ACHN (cell line): ENCODE data around the gene GRHPR.
"Not testable (repeated sequence)": the region's sequence is repeated elsewhere in the genome, so short reads cannot be mapped to it uniquely, and the experiment has no call there.

Experiments used
- DNase-seq: peaks from one replicate; pipeline ENCODE4 v3.0.0-alpha.2; 2015
- in situ Hi-C: cut with HindIII; loops from 2 replicates; pipeline ENCODE4 v1.10.0; 2017; ENCODE audit warnings: low sequenced_read_pairs, low pct_ligation_motif_present, low pct_unique_long_range_greater_than_20kb

Gene GRHPR

DNA sequence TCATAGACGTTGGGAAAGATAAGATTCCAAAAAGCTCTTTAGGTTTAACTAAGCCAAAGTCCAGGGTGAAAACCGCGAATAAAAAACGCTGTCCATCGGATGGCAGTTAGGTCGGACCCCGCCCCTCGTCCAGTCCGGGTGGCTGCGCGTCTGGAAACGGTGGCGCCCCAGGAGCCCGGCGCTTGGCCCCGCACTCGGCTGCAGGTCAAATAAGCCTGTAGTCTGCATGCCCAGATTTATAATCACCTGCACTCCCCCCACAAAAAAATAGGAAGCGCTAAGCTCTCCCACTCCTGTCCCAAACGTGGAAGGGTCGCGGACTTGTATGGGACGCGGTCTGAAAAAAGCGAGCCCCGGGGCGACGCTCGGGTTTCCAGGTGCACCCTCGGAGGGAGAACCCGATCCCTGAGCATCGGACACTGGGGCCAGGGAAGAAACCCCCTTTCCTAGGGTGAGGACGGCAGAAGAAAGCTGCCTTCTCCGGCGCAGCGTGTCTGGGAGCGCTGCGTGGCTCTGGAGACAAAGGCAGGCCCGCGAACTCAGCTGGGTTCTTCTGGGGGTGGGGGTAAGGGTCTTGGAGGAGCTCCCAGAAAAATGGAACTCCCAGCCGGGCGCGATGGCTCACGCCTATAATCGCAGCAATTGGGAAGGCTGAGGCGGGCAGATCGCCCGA lies 43.7 kb downstream of the GRHPR start:
- DNase-seq = peak; percentile 86
- in situ Hi-C loops = no loop called here

DNA sequence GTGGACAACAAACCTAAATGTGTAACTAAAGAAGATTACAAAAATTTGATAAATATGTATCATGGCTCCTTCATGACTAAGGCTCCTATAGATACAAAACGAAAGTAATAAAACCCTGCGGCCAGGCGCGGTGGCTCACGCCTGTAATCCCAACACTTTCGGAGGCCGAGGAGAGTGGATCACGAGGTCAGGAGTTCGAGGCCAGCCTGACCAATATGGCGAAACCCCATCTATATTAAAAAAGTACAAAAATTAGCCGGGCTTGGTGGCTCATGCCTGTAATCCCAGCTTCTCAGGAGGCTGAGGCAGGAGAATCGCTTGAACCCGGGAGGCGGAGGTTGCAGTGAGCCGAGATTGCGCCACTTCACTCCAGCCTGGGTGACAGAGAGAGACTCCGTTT lies 45.0 kb downstream of the GRHPR start:
- DNase-seq, in situ Hi-C loops: not testable (repeated sequence)

DNA sequence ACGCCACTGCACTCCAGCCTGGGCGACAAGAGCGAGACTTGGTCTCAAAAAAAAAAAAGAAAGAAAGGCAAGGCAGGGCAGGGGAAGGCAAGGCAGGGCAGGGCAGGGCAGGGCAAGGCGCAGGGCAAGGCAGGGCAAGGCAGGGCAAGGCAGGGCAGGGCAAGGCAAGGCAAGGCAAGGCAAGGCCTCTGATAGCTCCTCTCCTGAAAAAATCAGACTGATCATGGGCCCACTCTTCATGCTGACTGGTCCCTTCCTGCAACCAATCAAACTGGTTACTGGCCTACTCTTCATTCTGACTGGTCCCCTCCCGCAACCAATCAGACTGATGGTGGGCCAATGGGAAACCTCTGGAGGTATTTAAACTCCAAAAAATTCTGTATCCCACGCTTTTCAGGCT lies 46.1 kb downstream of the GRHPR start:
- in situ Hi-C loops = no loop called here
- DNase-seq = no peak

- in situ Hi-C loops = no loop called here
- DNase-seq = peak; percentile 98
Measured at GRCh38 chr9:37471942-37472684, 49.6 kb downstream of the GRHPR start.

DNA sequence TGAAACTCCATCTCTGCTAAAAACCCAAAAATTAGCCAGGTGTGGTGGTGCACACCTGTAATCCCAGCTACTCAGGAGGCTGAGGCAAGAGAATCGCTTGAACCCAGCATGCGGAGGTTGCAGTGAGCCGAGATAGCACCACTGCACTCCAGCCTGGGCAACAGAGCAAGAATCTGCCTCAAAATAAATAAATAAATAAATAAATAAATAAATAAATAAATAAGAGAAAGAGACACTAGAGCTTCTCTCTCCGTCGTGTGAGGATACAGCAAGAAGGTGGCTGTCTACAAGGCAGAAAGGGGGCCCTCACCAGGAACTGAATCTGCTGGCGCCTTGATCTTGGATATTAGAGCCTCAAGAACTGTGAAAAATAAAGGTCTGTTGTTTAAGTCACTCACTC lies 51.5 kb downstream of the GRHPR start:
- DNase-seq, in situ Hi-C loops: not testable (repeated sequence)

- DNase-seq = no peak
- in situ Hi-C loops = no loop called here
Measured at GRCh38 chr9:37474438-37474837, 51.9 kb downstream of the GRHPR start.

DNA sequence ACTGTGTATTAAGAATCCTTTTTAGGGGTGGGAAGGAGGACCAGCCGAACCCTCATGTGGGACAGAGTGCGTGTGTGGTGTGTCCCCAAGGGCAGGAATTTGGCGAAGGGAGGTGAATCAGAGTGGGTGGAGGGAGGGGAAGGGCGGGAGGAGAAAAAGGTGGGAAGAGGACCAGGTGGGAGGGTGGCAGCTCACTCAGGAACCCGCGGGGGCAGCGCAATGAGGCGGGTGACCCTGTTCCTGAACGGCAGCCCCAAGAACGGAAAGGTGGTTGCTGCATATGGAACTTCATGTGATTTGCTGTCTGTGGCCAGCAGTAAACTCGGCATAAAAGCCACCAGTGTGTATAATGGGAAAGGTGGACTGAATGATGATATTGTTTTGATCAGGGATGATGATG lies 54.4 kb downstream of the GRHPR start:
- no peak for DNase-seq
- in situ Hi-C loops = no loop called here

DNA sequence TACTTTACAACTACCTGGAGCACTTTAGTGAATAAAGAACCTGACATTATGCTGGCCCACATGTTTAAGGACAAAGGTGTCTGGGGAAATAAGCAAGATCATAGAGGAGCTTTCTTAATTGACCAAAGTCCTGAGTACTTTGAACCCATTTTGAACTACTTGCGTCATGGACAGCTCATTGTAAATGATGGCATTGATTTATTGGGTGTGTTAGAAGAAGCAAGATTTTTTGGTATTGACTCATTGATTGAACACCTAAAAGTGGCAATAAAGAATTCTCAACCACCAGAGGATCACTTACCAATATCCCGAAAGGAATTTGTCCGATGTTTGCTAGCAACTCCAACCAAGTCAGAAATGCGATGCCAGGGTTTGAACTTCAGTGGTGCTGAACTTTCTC lies 54.9 kb downstream of the GRHPR start:
- DNase-seq, in situ Hi-C loops: not testable (repeated sequence)

DNA sequence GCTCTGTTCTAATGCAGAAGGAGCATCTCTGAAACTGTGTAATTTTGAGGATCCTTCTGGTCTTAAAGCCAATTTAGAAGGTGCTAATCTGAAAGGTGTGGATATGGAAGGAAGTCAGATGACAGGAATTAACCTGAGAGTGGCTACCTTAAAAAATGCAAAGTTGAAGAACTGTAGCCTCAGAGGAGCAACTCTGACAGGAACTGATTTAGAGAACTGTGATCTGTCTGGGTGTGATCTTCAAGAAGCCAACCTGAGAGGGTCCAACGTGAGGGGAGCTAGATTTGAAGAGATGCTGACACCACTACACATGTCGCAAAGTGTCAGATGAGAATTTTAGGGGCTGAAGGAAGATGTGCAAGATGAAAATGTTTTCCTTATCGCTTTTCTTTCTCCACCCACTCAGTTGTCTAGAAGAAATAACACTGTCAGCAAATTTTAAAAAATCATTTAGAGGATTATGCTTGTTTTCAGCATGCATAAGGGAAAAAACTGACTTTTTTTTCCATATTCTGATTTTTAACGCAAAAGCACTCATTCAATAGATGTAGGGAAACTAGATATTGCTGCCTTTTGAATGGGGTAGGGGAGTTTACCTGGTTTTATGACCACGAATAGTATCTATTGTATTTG lies 55.6 kb downstream of the GRHPR start:
- DNase-seq, in situ Hi-C loops: not testable (repeated sequence)

- no peak for DNase-seq
- in situ Hi-C loops = no loop called here
Measured at GRCh38 chr9:37480759-37481158, 58.3 kb downstream of the GRHPR start.

DNA sequence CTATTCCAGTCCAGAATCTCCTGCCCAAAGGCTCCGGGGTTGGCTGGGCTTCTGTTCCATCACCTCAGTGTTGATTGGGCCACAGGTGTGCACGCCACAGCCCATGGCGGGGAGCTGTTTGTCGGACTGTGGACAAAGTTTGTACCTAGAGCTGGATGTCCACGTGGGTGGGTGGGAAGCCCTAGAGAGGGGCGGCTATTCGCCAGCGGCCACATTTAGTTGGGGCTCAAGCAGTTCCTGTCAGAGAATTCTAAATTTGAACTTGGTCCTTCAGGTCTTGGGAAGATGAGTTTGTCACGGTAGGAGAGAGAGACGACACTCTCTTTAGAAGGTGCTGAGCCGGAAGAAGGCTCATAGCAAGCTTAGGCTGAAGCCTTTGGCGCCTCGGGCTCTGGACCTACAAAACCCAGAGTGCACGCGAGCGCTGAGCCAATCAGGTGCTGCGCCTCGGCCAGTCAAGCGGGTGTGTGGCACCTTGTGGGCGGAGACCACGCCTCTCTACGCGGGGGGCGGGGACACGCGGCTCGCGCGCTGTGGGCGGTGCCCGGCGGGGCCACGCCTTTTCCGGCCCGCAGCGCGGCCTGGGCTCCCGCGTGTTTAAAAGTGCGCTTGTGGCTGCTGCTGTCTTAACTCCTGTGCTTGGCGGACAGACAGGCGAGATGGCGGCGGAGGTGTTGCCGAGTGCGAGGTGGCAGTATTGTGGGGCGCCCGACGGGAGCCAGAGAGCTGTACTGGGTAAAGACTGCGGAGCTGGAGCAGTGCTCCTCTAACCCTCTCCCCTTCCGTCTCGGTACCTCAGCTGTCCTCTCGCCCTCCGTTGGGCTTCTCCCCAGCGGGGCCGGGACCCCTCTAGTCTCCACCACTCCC lies 63.1 kb downstream of the GRHPR start, which contains the start of gene POLR1E:
POLR1E (plus strand) TSS at position 560 of the 867 bp plus-strand sequence; CDS start at position 660, 100 bp downstream.
- peak; percentile 90 for DNase-seq
- in situ Hi-C loops = no loop called here

DNA sequence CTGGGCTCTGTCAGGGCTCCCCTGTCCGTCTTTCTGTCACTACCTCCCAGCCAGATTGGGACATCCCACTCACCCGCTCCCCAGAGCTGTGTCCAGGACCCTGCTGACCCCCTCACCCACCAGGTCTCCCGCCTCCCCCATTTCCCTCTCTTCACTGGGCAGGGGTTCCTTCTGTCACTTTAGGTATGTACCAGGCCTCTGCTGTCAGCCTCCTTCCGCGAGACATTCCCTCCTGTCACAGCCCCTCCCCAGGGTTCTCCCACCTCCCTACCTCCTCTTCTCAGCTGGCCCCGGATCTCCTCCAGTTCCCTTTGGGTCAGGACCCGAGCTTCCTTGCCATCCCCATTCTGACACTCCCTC lies 63.7 kb downstream of the GRHPR start:
- no peak for DNase-seq
- in situ Hi-C loops = no loop called here
